ENCODE measurements around the gene LRP8.
"Not testable (repeated sequence)": the region's sequence is repeated elsewhere in the genome, so short reads cannot be mapped to it uniquely, and the experiment has no call there.

Gene LRP8

GRCh38 chr1:53303243-53303642 is 24.6 kb downstream of the LRP8 start:
- no peak for DNase-seq

- no peak for DNase-seq
Measured at GRCh38 chr1:53299233-53299632, 28.6 kb downstream of the LRP8 start.

- no peak for DNase-seq
Measured at GRCh38 chr1:53298045-53298637, 29.7 kb downstream of the LRP8 start.

GRCh38 chr1:53297195-53297594 is 30.7 kb downstream of the LRP8 start:
- DNase-seq = no peak

- DNase-seq = no peak
Measured at GRCh38 chr1:53296117-53296749, 31.6 kb downstream of the LRP8 start.

- peak; percentile 6 for DNase-seq
Measured at GRCh38 chr1:53295726-53296116, 32.1 kb downstream of the LRP8 start.

- no peak for DNase-seq
Measured at GRCh38 chr1:53295295-53295694, 32.6 kb downstream of the LRP8 start.

DNA sequence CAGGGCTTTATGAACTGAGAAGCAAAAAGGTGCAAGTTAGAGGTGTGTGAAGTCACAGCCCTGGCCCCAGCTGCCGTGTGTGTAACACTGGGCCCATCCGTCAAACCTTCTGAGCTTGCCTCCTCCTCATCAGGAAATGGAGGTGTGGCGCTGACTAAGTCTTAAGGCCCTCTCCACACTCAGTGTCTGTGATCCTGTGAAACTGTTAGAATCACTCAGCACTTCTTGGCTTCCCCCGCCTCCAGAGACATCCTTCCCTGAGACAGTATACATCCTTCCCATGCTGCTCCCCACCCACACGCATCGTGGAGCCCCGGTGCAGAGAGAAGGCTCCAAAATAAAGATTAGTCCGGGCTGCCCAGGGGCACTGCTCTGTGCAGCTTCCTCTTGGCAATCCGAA is 33.3 kb downstream of the LRP8 start:
- no peak for DNase-seq

DNA sequence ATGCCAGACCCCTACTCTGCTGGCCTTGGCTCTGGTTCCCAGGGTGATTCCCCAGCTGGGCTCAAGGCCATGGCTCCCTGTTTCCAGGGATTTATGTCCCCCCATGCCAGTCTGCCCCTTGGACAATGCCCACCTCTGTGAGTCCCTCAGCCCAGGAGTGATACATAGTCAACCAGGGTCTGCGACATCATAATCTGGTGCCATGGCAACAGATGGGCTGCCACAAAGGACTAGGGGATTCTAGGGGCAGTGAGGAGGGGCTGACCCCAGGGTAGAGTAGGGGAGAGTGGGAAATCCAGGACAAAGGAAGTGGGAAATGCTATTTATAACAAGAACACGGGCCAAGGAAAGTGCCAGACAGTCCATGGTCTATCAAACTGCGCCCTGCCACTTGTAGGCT is 33.8 kb downstream of the LRP8 start:
- DNase-seq = no peak

GRCh38 chr1:53293123-53293522 is 34.7 kb downstream of the LRP8 start:
- no peak for DNase-seq

DNA sequence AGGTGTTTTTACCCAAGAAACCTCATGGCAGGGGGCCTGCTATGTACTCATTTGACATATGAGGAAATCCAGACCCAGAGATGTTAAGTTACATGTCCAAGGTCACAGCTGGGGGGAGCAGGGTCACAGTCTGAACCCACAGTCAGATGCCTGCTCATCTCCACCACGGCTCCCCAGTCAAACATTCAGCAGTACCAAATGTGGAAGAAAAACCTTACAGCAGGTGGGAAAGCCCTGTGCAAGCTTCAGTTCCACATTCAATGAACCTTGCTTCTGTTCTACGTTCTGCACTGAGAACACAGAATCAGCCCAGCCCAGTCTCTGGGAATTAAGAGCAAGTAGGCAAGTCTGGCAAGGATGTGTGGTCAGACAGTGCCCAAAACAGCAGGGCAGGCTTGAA is 35.2 kb downstream of the LRP8 start:
- no peak for DNase-seq

DNA sequence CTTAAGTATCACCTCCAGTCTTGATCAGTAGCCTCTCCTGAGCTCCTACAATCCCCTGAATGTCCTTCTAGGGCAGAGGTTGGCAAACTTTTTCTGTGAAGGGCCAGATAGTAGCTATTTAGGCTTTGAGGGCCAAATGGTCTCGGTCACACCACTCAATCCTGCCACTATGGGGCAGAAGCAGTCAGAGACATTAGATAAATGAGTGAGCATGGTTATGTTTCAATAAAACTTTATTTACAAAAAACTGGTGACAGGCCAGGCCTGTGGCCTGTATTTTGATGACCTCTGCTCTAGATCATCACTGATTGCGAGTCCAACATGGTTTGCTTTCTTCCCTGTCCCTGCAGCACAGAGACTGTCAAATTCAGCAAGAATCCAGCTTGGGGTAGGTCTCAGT is 36.3 kb downstream of the LRP8 start:
- no peak for DNase-seq

GRCh38 chr1:53288790-53289429 is 39.0 kb downstream of the LRP8 start:
- DNase-seq = no peak

DNA sequence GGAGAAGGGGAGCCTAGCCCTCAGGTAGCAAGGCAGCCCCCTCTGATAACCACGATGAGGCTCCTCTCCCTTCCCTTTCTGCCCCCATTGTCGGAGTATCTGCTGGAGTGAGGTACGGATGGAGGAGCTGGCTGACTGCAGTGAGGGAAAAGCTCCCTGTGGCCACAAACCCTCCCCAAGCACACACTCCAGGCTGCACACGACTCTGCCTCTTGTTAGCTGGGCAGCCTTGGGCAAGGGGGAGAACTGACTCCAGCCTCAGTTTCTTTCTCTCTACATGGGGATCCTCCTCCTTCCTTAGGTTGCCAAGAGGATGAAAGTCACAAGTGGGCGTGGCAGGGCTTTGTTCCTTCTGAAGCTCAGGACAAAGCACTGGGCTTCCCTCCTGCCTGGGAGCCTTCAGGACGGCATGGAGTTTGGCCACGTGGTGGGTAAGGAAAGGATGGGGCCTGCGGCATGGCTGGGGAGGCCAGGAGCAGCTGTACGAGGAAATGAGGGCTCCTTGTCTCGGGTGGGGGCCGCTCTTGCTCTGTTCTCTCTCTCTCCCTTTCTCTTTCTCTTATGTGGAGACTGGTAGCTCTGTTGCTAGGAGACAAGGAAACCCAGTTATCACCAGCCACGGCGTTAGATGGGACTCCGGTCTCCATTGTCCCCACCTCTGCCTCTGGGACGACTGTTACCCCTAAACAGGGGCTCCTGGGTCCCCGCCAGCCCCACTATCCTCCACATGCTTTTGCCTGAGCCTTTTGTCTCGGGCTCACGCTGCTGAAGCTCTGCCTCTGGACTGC is 39.7 kb downstream of the LRP8 start:
- peak; percentile 6 for DNase-seq

- peak; percentile 52 for DNase-seq
Measured at GRCh38 chr1:53286955-53287354, 40.9 kb downstream of the LRP8 start.

DNA sequence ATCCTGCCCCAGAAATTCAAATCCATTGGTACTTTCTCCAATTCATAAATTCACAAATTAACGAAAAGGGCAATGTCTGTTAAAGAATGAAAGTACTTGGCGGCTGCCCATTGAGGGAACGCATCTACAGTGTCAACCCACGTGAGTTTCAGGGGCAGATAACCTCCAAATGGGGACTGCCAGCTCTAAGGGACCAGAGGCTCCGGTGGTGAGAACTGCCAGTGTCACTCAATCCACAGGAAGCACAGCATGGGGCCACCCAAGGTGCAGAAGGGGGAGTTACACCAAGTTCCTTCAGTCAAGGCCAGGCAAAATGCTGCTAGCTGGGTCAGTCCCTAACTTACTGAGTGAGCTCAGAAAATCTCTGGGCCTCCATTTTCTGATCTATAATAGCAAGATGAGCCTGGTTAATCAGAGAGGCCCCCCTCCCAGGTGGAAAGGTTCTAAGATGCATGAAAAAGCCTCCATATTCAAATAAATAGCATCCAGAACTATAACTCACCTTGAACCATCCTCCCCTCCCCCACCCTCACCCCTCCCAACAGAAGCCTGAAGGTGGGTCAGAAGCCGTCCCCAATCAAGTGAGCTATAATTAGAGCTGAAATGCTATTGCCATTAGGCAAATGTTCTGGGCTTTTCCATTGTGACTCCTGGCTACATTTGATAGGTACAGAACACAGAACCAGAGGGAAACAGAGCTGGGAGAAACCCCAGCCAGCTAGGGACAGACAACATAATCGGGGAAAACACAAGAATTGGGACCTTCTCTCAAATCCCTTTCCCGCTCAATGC is 41.7 kb downstream of the LRP8 start:
- no peak for DNase-seq

GRCh38 chr1:53285546-53285945 is 42.3 kb downstream of the LRP8 start:
- DNase-seq = no peak

DNA sequence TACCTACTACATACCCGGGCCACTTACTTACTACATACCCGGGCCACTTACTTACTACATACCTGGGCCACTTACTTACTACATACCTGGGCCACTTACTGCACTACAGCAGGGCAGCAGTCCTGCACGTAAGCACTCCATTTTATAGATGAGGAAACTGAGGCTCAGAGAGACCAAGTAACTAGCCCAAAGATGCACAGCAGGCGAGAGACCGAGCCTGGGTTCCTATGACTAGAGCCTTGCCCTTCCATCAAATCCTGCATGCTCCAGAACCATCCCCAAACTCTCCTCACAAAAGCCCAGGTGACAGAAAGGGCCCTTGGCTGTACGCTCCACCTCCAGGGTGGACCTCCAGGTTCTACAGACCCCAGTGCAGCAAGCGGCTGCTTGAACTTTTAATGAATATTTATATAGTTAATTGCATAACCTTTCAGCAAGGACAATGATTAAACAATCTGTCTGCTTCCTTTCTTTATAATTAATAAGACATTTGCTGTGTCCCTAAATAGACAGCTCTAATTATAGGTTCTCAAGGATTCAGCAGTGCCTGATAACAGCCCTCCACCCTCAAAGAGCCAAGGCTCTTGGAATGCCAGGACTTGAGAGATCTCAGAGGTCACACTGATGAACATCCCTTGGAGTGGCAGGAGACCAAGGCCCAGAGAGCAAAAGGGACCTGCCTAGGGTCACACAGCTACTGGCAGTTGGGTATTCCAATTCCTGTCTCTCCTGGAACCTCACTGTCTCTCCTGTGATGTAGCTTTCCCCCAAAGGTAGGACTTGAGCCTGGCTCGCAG is 43.4 kb downstream of the LRP8 start:
- no peak for DNase-seq

GRCh38 chr1:53283156-53283555 is 44.7 kb downstream of the LRP8 start:
- DNase-seq = not testable (repeated sequence)

DNA sequence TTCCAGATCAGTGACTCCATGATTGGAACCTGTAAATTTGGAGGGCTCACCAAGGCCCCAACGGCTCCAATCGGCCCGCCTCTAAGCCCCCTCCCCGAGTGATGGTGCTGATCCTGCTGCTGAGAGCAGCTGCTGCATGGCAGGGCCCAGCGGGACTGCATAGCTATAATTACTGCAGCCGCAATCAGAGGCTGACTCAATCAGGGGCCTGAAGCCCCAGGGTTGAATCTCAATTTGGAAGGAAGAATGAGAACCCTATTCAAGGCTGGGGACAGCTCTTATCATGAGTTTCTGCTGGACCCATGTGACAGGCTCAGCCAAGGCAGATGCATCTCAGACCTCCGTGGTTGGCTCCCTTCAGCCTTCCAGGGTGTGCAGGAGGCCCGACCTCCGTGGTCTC is 46.7 kb downstream of the LRP8 start:
- DNase-seq = no peak

- no peak for DNase-seq
Measured at GRCh38 chr1:53280496-53280895, 47.4 kb downstream of the LRP8 start.

Measured in NCI-H1092 treated with DMSO at 0.1 percent for 48 hours (cell line).